Adrenal gland (tissue), 12 donors: ENCODE data around the gene FAM228A. TPM values are rescaled to one million over a fixed set of nuclear protein-coding genes. Genes with fewer than 3 reads are reported as not detected.
"Not testable (repeated sequence)": the region's sequence is repeated elsewhere in the genome, so short reads cannot be mapped to it uniquely, and the experiment has no call there.

Source experiments
- DNase-seq, 7 donors: peaks; one replicate each; pipeline ENCODE4 v3.0.0-alpha.2; 2019 to 2020
- H3K27ac ChIP-seq, 5 donors: fragments of 200-600 bp; sonication (generic) in 4 of 5; 1 replicate in 3 of 5; 2 replicates in 2 of 5; pipeline versions ENCODE4 v1.5.1 to v1.8.0; 2016 to 2020; ENCODE audit warnings: mild to moderate bottlenecking in 1 of 5
- H3K27me3 ChIP-seq: fragments of 200-600 bp; 2 replicates; pipeline ENCODE4 v1.8.0; 2021
- H3K36me3 ChIP-seq, 2 donors: fragments of 200-600 bp; replicated peaks in 1 of 2; 1 replicate in 1 of 2; 2 replicates in 1 of 2; pipeline versions ENCODE4 v1.5.1 to v1.8.0; 2018 to 2022
- H3K4me1 ChIP-seq, 2 donors: fragments of 200-600 bp; replicated peaks in 1 of 2; 1 replicate in 1 of 2; 2 replicates in 1 of 2; pipeline versions ENCODE4 v1.5.1 to v1.8.0; 2018 to 2021
- H3K4me3 ChIP-seq, 4 donors: fragments of 200-600 bp; sonication (generic) in 3 of 4; one replicate each; pipeline ENCODE4 v1.5.1; 2016 to 2018
- H3K9me3 ChIP-seq, 3 donors: fragments of 200-600 bp; sonication (generic) in 1 of 3; replicated peaks in 1 of 3; 1 replicate in 2 of 3; 2 replicates in 1 of 3; pipeline versions ENCODE4 v1.5.1 to v1.8.0; 2016 to 2021
- CTCF ChIP-seq, 6 experiments: fragments of 450-650 bp in 4 of 6; fragments of 200-600 bp in 2 of 6; sonication (generic) in 1 of 6; IDR thresholded peaks; 1 replicate in 5 of 6; 2 replicates in 1 of 6; pipeline versions ENCODE4 v1.5.1 to v1.8.0; 2016 to 2021; ENCODE audit warnings: antibody characterized with exemption in 6 of 6, mild to moderate bottlenecking in 2 of 6, moderate library complexity in 1 of 6
- POLR2A ChIP-seq, 2 donors: fragments of 450-650 bp; IDR thresholded peaks; one replicate each; pipeline ENCODE4 v1.6.1; 2017; ENCODE audit warnings: antibody characterized with exemption in 2 of 2, mild to moderate bottlenecking in 2 of 2, moderate library complexity in 1 of 2
- WGBS, 4 donors: extraction: QIAGEN DNeasy Blood & Tissue Kit in 2 of 4; methylation state at CpG; one replicate each; pipeline versions ENCODE4 v1.1.5 to v1.1.7; 2013 to 2017; 5-methylcytosine and 5-hydroxymethylcytosine counted together
- intact Hi-C, 2 donors: fragments of 100-400 bp; cut with DNase I; formaldehyde crosslinking; loops; one replicate each; pipeline versions ENCODE4 v1.14.1 to v1.15.0; 2022 to 2023
- polyA plus RNA-seq, 3 donors: library from polyadenylated mRNA; stranded (reverse); fragments of 200-250 nt in 2 of 3; fragments of 350-450 nt in 1 of 3; fragmentation: Illumina TruSeq in 1 of 3; extraction: RNeasy Lipid Tissue Mini Kit (QIAGEN cat#74804) in 1 of 3; gene quantifications; one replicate each; pipeline ENCODE4 v1.2.3, GENCODE V29; 2013 to 2014
- total RNA-seq, 9 donors: library from RNA; depleted of rRNA in 4 of 9; stranded (reverse); fragments of >200 nt in 4 of 9; fragments of 120-200 nt in 1 of 9; fragmentation: NEBNext Ultra II Directional in 1 of 9; extraction: Animal tissue kit (Norgen Biotek cat#: 25700) in 1 of 9; gene quantifications; one replicate each; pipeline versions ENCODE4 v1.1.0 to v1.2.4, GENCODE V29; 2013 to 2023
- donor health status: healthy with polysubstance abuse.
- donor health status: Bipolar disorder and iron deficiency.
- donor health status: DM: yes; HTN: yes; CAD: no.
- donor health status: DM: no; HTN: no; CAD: no.
- donor health status: DM: no; HTN: no; CAD: no.
- donor health status: DM: yes; HTN: yes; CAD: no.

Gene FAM228A
- total and polyA plus RNA-seq, 12 donors, result 0.28 to 2.4 (median 0.72) TPM

- intact Hi-C loops, result no loop called here
- Histone ChIP-seq H3K4me1 (no peaks in the 10 kb centered on the region), H3K36me3 (no peaks in the 10 kb centered on the region), H3K27me3 (no peaks in the 10 kb centered on the region), H3K9me3 (no peaks in the 10 kb centered on the region), H3K4me3 (no peak overlapping the region), H3K27ac (no peak overlapping the region)
- TF ChIP-seq CTCF (IDR thresholded peaks at IDR 0.05), result no peak
- no peak for TF ChIP-seq POLR2A (IDR thresholded peaks at IDR 0.05)
- DNase-seq, result no peak
- WGBS, 4 donors, result 88 to 91% (median 89%) methylated on average over 10 of the region's 10 CpGs
These were observed 14.7 kb downstream of the FAM228A start for GRCh38 chr2:24189551-24189950.

- H3K27ac ChIP-seq, result no peak overlapping the region
- no peak for TF ChIP-seq POLR2A (IDR thresholded peaks at IDR 0.05)
- TF ChIP-seq CTCF (IDR thresholded peaks at IDR 0.05), result no peak
- H3K4me3 ChIP-seq, result no peak overlapping the region
- H3K4me1 ChIP-seq, result no peaks in the 10 kb centered on the region
- no peaks in the 10 kb centered on the region for H3K9me3 ChIP-seq
- 85 to 94% (median 90%) methylated on average over 9 of the region's 9 CpGs for WGBS, 4 donors
- no peak for DNase-seq
- intact Hi-C loops, result no loop called here
- no peaks in the 10 kb centered on the region for H3K27me3 ChIP-seq
- no peaks in the 10 kb centered on the region for H3K36me3 ChIP-seq
These were observed 15.7 kb downstream of the FAM228A start for GRCh38 chr2:24190503-24190902.

GRCh38 chr2:24191156-24191555, 16.3 kb downstream of the FAM228A start:
- 92 to 96% (median 94%) methylated on average over 9 of the region's 9 CpGs for WGBS, 4 donors
- no peak for DNase-seq
- H3K27ac ChIP-seq, result no peak overlapping the region
- no peak overlapping the region for H3K4me3 ChIP-seq
- no peaks in the 10 kb centered on the region for H3K36me3 ChIP-seq
- H3K27me3 ChIP-seq, result no peaks in the 10 kb centered on the region
- no peaks in the 10 kb centered on the region for H3K9me3 ChIP-seq
- no peak for TF ChIP-seq CTCF (IDR thresholded peaks at IDR 0.05)
- TF ChIP-seq POLR2A (IDR thresholded peaks at IDR 0.05), result no peak
- H3K4me1 ChIP-seq, result no peaks in the 10 kb centered on the region
- intact Hi-C loops, result no loop called here

- 71 to 78% (median 74%) methylated on average over 5 of the region's 5 CpGs for WGBS, 4 donors
- intact Hi-C loops, result no loop called here
- no peaks in the 10 kb centered on the region for H3K4me1 ChIP-seq
These were observed 17.0 kb downstream of the FAM228A start for GRCh38 chr2:24191848-24192247.

GRCh38 chr2:24197213-24197612, 22.4 kb downstream of the FAM228A start:
- H3K27ac ChIP-seq, intact Hi-C loops, H3K36me3 ChIP-seq, H3K9me3 ChIP-seq, H3K4me1 ChIP-seq, H3K4me3 ChIP-seq, DNase-seq, H3K27me3 ChIP-seq: not testable (repeated sequence)
- WGBS, 4 donors, result 100% methylated on average over 1 of the region's 1 CpG

More at GRCh38 chr2:24191848-24192247, 17.0 kb downstream of the FAM228A start:
- Histone ChIP-seq H3K9me3 (no peaks in the 10 kb centered on the region), H3K36me3 (no peaks in the 10 kb centered on the region), H3K27me3 (no peaks in the 10 kb centered on the region), H3K27ac (no peak overlapping the region), H3K4me3 (no peak overlapping the region)
- TF ChIP-seq CTCF (IDR thresholded peaks at IDR 0.05), result no peak
- TF ChIP-seq POLR2A (IDR thresholded peaks at IDR 0.05), result no peak
- no peak for DNase-seq
